Neutrophil (primary cell): ENCODE results near the gene SHC1.
"Not testable (repeated sequence)": the region's sequence is repeated elsewhere in the genome, so short reads cannot be mapped to it uniquely, and the experiment has no call there.

Experiments
- H3K27ac ChIP-seq: fragments of 200-600 bp; sonication (generic); 2 replicates; pipeline ENCODE4 v1.5.1; 2016; ENCODE audit warnings: mild to moderate bottlenecking, moderate library complexity
- H3K27me3 ChIP-seq: fragments of 200-600 bp; sonication (generic); 2 replicates; pipeline ENCODE4 v1.6.0; 2016; ENCODE audit warnings: mild to moderate bottlenecking
- H3K36me3 ChIP-seq: fragments of 200-600 bp; sonication (generic); 2 replicates; pipeline ENCODE4 v1.5.1; 2017
- H3K4me1 ChIP-seq, 2 experiments: fragments of 200-600 bp in 1 of 2; sonication (generic) in 1 of 2; 1 replicate in 1 of 2; 2 replicates in 1 of 2; pipeline versions ENCODE4 v1.5.1 to v1.6.1; 2013 to 2016; ENCODE audit warnings: low read depth in 1 of 2, low read length in 1 of 2, mild to moderate bottlenecking in 1 of 2, moderate library complexity in 1 of 2; ENCODE audit not compliant: control insufficient read depth in 1 of 2, insufficient read depth in 1 of 2
- H3K4me3 ChIP-seq, 2 experiments: fragments of 200-600 bp in 1 of 2; sonication (generic) in 1 of 2; 1 replicate in 1 of 2; 2 replicates in 1 of 2; pipeline ENCODE4 v1.5.1; 2013 to 2016; ENCODE audit warnings: low read depth in 1 of 2, low read length in 1 of 2, mild to moderate bottlenecking in 1 of 2, moderate library complexity in 1 of 2
- H3K9me3 ChIP-seq: fragments of 200-600 bp; sonication (generic); 2 replicates; pipeline ENCODE4 v1.5.1; 2016
- TF ChIP-seq, protein P1 (sequence below): fragments of 200-600 bp; sonication (generic); IDR thresholded peaks from 2 replicates; pipeline ENCODE4 v1.5.1; 2016; ENCODE audit warnings: antibody characterized with exemption

SHC1 gene

DNA sequence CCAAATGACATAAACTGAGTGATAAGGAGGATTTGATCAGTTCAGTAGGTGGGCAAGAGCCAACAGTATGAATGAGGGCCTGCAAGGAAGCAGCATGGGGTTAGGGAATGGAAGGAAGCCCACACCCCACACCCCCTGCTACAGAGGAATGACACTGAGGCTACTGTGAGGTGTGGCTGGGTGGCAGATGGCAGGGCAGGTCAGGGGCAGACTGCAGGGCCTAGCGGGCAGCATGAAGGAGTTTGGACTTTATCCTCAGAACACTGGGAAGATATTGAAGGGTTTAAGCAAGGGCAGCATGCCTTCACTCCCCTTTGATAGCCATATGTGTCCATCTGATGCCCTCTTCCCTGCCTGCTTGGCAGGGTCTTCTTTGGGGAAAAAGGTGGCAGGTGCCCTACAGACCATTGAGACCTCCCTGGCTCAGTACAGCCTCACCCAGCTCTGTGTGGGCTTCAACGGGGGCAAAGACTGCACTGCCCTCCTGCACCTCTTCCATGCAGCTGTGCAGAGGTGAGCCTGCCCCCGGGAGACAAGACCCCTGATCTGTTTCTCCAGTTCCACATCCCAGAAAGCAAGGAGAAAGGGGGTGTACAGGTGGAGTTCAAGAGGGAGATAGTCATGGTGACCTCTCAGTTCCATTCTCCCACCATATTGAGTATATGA lies 18.8 kb upstream of the SHC1 start:
- Histone ChIP-seq H3K9me3 (no peaks in the 10 kb centered on the region), H3K27ac (no peak overlapping the region), H3K36me3 (peaks cover 21% of the 10 kb centered on the region), H3K27me3 (no peaks in the 10 kb centered on the region), H3K4me3 (no peak overlapping the region), H3K4me1 (peaks cover 0 to 7% of the 10 kb centered on the region in 2 experiments)
- TF ChIP-seq, protein P1, sequence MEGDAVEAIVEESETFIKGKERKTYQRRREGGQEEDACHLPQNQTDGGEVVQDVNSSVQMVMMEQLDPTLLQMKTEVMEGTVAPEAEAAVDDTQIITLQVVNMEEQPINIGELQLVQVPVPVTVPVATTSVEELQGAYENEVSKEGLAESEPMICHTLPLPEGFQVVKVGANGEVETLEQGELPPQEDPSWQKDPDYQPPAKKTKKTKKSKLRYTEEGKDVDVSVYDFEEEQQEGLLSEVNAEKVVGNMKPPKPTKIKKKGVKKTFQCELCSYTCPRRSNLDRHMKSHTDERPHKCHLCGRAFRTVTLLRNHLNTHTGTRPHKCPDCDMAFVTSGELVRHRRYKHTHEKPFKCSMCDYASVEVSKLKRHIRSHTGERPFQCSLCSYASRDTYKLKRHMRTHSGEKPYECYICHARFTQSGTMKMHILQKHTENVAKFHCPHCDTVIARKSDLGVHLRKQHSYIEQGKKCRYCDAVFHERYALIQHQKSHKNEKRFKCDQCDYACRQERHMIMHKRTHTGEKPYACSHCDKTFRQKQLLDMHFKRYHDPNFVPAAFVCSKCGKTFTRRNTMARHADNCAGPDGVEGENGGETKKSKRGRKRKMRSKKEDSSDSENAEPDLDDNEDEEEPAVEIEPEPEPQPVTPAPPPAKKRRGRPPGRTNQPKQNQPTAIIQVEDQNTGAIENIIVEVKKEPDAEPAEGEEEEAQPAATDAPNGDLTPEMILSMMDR = no peak

DNA sequence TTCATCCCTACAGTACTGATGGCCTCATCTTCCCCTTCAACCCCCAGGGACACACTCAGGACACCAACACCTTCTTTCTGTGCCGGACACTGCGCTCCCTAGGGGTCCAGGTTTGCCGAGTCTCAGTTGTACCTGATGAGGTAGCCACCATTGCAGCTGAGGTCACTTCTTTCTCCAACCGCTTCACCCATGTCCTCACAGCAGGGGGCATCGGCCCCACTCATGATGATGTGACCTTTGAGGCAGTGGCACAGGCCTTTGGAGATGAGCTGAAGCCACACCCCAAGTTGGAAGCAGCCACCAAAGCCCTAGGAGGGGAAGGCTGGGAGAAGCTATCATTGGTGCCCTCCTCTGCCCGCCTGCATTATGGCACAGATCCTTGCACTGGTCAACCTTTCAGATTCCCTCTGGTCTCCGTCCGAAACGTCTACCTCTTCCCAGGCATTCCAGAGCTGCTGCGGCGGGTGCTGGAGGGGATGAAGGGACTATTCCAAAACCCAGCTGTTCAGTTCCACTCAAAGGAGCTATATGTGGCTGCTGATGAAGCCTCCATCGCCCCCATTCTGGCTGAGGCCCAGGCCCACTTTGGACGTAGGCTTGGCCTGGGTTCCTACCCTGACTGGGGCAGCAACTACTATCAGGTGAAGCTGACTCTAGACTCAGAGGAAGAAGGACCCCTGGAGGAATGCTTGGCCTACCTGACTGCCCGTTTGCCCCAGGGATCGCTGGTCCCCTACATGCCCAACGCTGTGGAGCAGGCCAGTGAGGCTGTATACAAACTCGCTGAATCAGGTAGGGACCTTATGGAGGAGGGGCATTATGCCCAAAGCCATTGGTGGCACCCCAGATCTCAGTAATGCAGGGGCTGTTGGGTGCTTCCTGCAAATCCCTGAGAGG lies 17.8 kb upstream of the SHC1 start:
- peaks cover 9 to 16% of the 10 kb centered on the region in 2 experiments for H3K4me1 ChIP-seq
- H3K27me3 ChIP-seq = no peaks in the 10 kb centered on the region
- no peak overlapping the region for H3K4me3 ChIP-seq
- no peak overlapping the region for H3K27ac ChIP-seq
- peaks cover 21% of the 10 kb centered on the region for H3K36me3 ChIP-seq
- TF ChIP-seq, protein P1 = no peak
- no peaks in the 10 kb centered on the region for H3K9me3 ChIP-seq

DNA sequence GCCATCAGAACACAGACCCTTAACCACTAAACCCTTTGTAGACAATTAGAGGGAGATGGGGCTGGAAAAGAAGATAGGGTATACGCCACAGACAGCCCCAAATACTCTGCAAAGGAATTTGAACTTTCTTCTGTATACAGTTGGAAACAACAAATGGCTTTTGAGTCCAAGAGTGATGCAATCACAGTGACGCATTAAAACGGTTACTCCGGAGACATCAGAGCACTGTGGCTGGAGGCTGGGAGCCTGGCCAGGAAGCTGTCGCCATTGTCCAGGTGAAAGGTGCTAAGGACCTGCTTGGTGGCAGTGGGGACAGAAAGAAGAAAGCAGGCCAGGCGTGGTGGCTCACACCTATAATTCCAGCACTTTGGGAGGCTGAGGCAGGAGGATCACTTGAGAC lies 16.8 kb upstream of the SHC1 start:
- Histone ChIP-seq H3K27ac (peak overlapping the region; percentile 18), H3K27me3 (no peaks in the 10 kb centered on the region), H3K4me3 (no peak overlapping the region), H3K36me3 (peaks cover 17% of the 10 kb centered on the region), H3K4me1 (peaks cover 17 to 23% of the 10 kb centered on the region in 2 experiments), H3K9me3 (no peaks in the 10 kb centered on the region)
- TF ChIP-seq, protein P1 = no peak

DNA sequence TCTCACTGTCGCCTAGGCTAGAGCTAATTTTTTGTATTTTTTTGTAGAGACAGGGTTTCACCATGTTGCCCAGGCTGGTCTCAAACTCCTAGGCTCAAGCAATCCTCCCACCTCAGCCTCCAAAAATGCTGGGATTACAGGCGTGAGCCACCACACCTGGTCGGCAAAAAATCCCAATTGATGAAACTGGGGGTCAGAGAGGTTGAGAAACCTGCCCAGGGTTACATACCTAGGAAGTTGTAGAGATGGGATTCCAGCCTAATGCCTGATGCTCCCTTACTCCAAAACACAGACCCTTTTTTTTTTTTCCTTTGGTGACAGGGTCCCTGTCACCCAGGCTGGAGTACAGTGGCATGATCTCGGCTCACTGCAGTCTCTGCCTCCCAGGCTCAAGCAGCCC lies 16.2 kb upstream of the SHC1 start:
- H3K9me3 ChIP-seq, H3K27ac ChIP-seq, H3K4me3 ChIP-seq, H3K27me3 ChIP-seq: not testable (repeated sequence)
- Histone ChIP-seq H3K36me3 (peaks cover 17% of the 10 kb centered on the region), H3K4me1 (peaks cover 18 to 24% of the 10 kb centered on the region in 2 experiments)

DNA sequence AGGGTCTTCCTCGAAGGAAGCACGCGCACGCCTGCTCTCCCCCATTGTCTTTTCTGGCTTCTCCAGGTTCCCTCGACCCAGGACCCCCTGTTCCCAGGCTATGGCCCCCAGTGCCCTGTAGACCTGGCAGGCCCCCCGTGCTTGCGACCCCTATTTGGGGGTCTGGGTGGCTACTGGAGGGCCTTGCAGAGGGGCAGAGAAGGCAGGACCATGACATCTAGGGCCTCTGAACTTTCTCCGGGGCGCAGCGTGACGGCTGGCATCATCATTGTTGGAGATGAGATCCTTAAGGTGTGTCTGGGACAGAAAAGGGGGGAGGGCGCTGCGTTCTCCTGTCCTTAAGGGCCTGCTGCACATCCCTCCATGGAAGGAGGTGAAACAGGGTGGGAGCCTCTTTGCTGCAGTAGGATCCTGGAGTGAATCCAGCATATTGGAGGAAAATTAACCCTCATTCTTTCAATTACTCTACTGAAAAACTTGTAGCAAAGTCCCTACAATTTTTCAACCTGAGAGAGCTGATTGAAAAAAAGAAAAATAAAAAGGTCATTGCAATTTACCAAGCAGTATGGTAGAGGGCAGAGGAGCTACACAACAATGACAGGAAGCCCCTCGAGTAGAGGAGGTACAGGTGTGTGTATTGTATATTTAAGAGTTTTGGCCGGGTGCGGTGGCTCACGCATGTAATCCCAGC lies 13.4 kb upstream of the SHC1 start:
- Histone ChIP-seq H3K27ac (peak overlapping the region; percentile 70), H3K27me3 (no peaks in the 10 kb centered on the region), H3K9me3 (no peaks in the 10 kb centered on the region), H3K4me1 (peaks cover 18 to 24% of the 10 kb centered on the region in 2 experiments), H3K4me3 (peak overlapping the region; percentile 70 to 72), H3K36me3 (peaks cover 11% of the 10 kb centered on the region)
- TF ChIP-seq, protein P1 = no peak
